COLO668 (cell line): Measurements from ENCODE around the gene MGMT.

ENCODE experiments used
- DNase-seq: peaks from one replicate; lab custom pipeline; 2025; ENCODE audit not compliant: unreplicated experiment; lab: John Stamatoyannopoulos, UW

MGMT gene

GRCh38 chr10:129725011-129725410 lies 258.0 kb downstream of the MGMT start:
- DNase-seq: no peak

- no peak for DNase-seq
Observed at GRCh38 chr10:129725482-129725881, 258.4 kb downstream of the MGMT start.

GRCh38 chr10:129725890-129726631 lies 259.0 kb downstream of the MGMT start:
- DNase-seq: no peak

- DNase-seq: no peak
Observed at GRCh38 chr10:129727071-129727470, 260.0 kb downstream of the MGMT start.

- DNase-seq: no peak
Observed at GRCh38 chr10:129727495-129727894, 260.5 kb downstream of the MGMT start.

- no peak for DNase-seq
Observed at GRCh38 chr10:129728246-129728820, 261.3 kb downstream of the MGMT start.

- DNase-seq: no peak
Observed at GRCh38 chr10:129728905-129729795, 262.1 kb downstream of the MGMT start.

- DNase-seq: no peak
Observed at GRCh38 chr10:129730272-129730992, 263.4 kb downstream of the MGMT start.

GRCh38 chr10:129730993-129731325 lies 263.9 kb downstream of the MGMT start:
- DNase-seq: no peak

GRCh38 chr10:129740532-129741279 lies 273.7 kb downstream of the MGMT start:
- no peak for DNase-seq

- no peak for DNase-seq
Observed at GRCh38 chr10:129741280-129741977, 274.4 kb downstream of the MGMT start.

GRCh38 chr10:129741978-129742741 lies 275.1 kb downstream of the MGMT start:
- DNase-seq: no peak

- no peak for DNase-seq
Observed at GRCh38 chr10:129742742-129743550, 275.9 kb downstream of the MGMT start.

- no peak for DNase-seq
Observed at GRCh38 chr10:129743738-129744133, 276.7 kb downstream of the MGMT start.

- DNase-seq: no peak
Observed at GRCh38 chr10:129744134-129745111, 277.4 kb downstream of the MGMT start.

- no peak for DNase-seq
Observed at GRCh38 chr10:129745186-129745750, 278.2 kb downstream of the MGMT start.
